GM18520 (cell line): ENCODE measurements around the gene PWP2.
"Not testable (repeated sequence)": the region's sequence is repeated elsewhere in the genome, so short reads cannot be mapped to it uniquely, and the experiment has no call there.

Source experiments
- ATAC-seq: cut with Tn5 transposase; IDR thresholded peaks from one replicate; pipeline ENCODE4 v1.9.1; 2021; ENCODE audit not compliant: unreplicated experiment

PWP2 gene

GRCh38 chr21:44159349-44160297 is 52.4 kb downstream of the PWP2 start:
- not testable (repeated sequence) for ATAC-seq

DNA sequence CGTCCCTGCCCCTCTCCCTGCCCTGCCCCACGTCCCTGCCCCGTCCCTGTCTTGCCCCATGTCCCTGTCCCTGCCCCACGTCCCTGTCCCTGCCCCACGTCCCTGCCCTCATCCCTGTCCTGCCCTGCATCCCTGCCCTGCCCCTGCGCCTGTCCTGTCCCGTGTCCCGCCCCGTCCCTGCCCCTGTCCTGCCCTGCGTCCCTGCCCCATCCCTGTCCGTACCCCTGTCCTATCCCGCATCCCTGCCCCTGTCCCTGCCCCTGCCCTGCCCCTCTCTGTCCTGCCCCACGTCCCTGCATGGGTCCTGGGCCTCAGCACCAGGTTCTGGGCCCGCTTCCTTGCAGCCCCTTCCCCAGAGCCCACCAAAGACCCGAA is 53.1 kb downstream of the PWP2 start:
- ATAC-seq = not testable (repeated sequence)

- not testable (repeated sequence) for ATAC-seq
Measured at GRCh38 chr21:44160821-44161220, 53.6 kb downstream of the PWP2 start.

DNA sequence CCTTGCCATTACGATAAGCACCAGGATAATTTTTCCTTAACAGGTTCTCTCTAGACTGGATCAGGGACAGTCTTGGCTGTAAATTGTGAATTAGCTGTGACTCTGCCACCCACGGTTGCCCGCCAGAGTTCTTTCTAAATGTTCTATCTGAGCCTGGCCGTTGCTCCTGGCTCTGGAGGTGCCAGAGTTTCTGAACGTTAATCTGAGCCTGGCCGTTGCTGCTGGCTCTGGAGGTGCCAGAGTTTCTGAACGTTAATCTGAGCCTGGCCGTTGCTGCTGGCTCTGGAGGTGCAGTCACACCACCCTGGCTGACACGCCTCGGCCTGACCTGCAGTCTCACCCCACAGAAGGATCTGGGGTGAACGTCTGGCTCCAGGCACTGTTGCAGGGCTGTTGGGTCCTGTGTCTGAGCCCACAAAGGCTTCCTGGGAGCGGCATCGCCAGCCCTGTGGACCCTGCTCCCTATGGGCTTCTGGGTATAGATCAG is 56.0 kb downstream of the PWP2 start:
- not testable (repeated sequence) for ATAC-seq

DNA sequence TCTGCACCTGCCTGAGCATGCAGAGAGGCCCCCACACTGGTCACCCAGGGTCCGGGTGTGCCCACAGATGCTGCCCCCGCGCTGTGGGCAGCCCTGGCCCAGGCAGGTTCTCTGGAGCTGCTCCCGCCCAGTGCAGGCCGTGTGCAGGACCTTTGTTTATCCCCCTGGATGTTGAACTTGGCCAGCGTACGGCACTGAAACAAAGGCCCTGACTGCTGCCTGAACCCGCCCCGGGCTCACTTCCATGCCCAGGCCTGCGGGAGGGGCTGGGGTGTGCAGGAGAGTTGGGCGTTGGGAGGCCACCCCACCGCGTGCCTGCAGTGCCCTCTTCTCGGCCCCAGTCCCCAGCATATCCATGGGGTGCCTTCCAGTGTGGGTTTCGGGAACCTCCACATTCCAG is 58.7 kb downstream of the PWP2 start:
- ATAC-seq = not testable (repeated sequence)

- ATAC-seq = not testable (repeated sequence)
Measured at GRCh38 chr21:44167527-44167926, 60.3 kb downstream of the PWP2 start.

- not testable (repeated sequence) for ATAC-seq
Measured at GRCh38 chr21:44170326-44170725, 63.1 kb downstream of the PWP2 start.

- ATAC-seq = not testable (repeated sequence)
Measured at GRCh38 chr21:44170863-44171262, 63.7 kb downstream of the PWP2 start.

DNA sequence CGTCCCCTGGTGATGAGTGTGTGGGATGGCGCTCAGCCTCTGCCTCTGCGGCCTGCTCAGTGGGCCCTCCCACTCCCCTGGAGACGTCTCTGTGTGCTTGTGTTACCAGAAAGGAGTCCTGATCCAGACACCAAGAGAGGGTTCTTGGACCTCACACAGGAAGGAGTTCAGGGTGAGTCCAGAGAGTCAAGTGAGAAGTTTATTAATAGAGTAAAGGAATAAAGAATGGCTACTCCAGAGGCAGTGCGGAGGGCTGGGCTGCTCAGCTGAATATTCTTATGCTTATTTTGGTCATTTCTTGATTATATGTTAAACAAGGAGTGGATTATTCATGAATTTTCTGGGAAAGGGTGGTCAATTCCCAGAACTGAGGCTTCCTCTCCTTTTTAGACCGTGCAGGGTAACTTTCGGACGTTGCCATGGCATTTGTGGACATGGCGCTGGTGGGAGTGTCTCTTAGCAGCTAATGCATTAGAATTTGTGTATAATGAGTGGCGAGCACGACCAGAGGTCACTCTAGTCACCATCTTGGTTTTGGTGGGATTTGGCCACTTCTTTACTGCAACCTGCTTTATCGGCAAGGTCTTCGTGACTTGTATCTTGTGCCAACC is 64.9 kb downstream of the PWP2 start:
- not testable (repeated sequence) for ATAC-seq

DNA sequence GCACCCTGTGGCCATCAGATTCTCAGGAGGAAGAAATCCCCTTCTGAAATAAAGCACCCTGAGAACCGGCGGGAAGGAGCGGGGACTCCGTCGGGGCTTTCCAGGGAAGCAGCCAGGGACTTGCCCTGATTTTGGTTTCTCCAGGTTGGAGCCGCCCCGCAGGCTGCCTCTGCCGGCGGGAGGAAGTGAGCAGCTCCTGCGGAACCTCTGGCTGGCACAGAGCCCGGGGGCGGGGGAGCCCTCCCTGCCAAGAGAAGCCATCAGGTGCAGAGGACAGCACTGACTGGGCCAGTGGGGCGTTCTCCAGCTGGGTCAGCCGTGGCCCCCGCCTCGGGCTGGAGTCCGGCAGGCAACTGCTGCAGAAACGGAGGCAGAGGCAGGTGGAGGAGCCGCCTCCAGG is 65.5 kb downstream of the PWP2 start:
- ATAC-seq = not testable (repeated sequence)

DNA sequence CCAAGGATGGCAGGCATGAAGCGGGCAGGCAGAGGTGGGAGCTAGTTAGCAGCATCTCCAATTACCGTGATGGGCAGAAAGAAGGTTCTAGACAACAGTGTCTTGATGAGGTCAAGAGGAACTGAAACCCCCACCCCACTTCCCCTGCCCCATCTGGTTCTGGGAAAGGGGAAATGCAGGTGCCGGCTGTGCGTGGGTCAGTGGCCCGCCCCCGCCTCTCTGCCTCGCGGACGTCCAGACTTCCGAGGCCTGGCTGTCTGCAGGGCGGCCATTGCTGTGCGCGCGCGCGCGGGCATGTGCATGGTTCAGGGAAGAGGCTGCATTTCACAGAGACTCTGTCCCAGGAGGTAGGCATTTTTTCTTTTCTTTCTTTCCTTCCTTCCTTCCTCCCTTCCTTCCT is 68.0 kb downstream of the PWP2 start:
- not testable (repeated sequence) for ATAC-seq

DNA sequence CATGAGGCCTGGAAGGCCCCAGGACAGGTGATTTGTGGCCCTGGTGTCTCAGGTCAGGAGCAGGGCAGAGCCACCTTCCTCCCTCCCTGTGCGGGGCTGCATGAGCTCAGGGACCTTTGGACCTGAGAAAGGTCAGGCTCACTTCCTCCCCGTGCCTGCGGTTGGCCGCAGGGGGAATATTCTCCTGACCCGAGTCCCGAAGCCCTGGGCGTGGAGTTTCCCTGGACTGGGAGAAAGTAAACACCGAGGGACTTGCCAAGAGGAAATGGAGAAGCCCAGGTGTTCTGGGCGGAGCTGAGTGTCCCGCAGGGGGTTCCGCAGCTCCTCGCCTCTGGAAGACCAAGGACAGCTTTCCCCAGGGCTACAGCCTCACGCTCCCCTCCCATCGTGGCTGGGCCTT is 68.9 kb downstream of the PWP2 start:
- not testable (repeated sequence) for ATAC-seq
